22Rv1 (cell line): ENCODE results near the gene CLASP1.

Source experiments
- CTCF ChIP-seq: fragments of 450-650 bp; IDR thresholded peaks from 2 replicates; pipeline ENCODE4 v1.5.1; 2017; ENCODE audit warnings: mild to moderate bottlenecking
- ZFX ChIP-seq: fragments of 450-650 bp; IDR thresholded peaks from 2 replicates; pipeline ENCODE4 v1.6.1; 2017; ENCODE audit warnings: antibody characterized with exemption, borderline replicate concordance

GRCh38 chr2:121475811-121476571, 173.3 kb downstream of the CLASP1 start:
- TF ChIP-seq CTCF (no peak), ZFX (no peak)
